Karpas-422 (cell line): ENCODE data around the gene MED26. TPM values are rescaled to one million over a fixed set of nuclear protein-coding genes. Genes with fewer than 3 reads are reported as not detected.

ENCODE experiments used
- DNase-seq: peaks from one replicate; pipeline ENCODE4 v3.0.0-alpha.2; 2015
- H2AFZ ChIP-seq: fragments of 200-600 bp; sonication (generic); 2 replicates; pipeline ENCODE4 v1.6.1; 2014; ENCODE audit warnings: antibody characterized with exemption, low read length, mixed read lengths
- H3K27ac ChIP-seq: fragments of 200-600 bp; sonication (generic); 2 replicates; pipeline ENCODE4 v1.5.1; 2014; ENCODE audit warnings: mild to moderate bottlenecking, low read length, moderate library complexity
- H3K27me3 ChIP-seq: fragments of 200-600 bp; sonication (generic); 2 replicates; pipeline ENCODE4 v1.6.1; 2014; ENCODE audit warnings: low read length, mixed read lengths
- H3K36me3 ChIP-seq: fragments of 200-600 bp; sonication (generic); 2 replicates; pipeline ENCODE4 v1.6.1; 2014; ENCODE audit warnings: low read length, mixed read lengths; ENCODE audit not compliant: insufficient read depth
- H3K4me1 ChIP-seq: fragments of 200-600 bp; sonication (generic); 2 replicates; pipeline ENCODE4 v1.6.1; 2014; ENCODE audit warnings: mild to moderate bottlenecking, low read length, mixed read lengths
- H3K4me2 ChIP-seq: fragments of 200-600 bp; sonication (generic); 2 replicates; pipeline ENCODE4 v1.6.1; 2014; ENCODE audit warnings: low read length, low read depth, mild to moderate bottlenecking; ENCODE audit not compliant: poor library complexity, severe bottlenecking
- H3K4me3 ChIP-seq: fragments of 200-600 bp; sonication (generic); 2 replicates; pipeline ENCODE4 v1.5.1; 2014; ENCODE audit warnings: mild to moderate bottlenecking, antibody characterized with exemption, low read length, mixed read lengths
- H3K79me2 ChIP-seq: fragments of 200-600 bp; sonication (generic); 2 replicates; pipeline ENCODE4 v1.6.1; 2014; ENCODE audit warnings: mild to moderate bottlenecking, low read length, mixed read lengths
- H3K9ac ChIP-seq: fragments of 200-600 bp; sonication (generic); 2 replicates; pipeline ENCODE4 v1.6.0; 2014; ENCODE audit warnings: low read length
- H3K9me2 ChIP-seq: fragments of 200-600 bp; sonication (generic), shearing (Covaris generic); replicated peaks from 2 replicates; pipeline ENCODE4 v1.6.0; 2014; ENCODE audit warnings: mild to moderate bottlenecking, low read length, moderate library complexity; ENCODE audit not compliant: insufficient read depth
- H3K9me3 ChIP-seq: fragments of 300-700, 200-600 bp; sonication (generic); 2 replicates; pipeline ENCODE4 v1.6.1; 2014; ENCODE audit warnings: low read length, mixed read lengths
- H4K20me1 ChIP-seq: fragments of 200-600 bp; sonication (generic); 2 replicates; pipeline ENCODE4 v1.6.1; 2014; ENCODE audit warnings: mild to moderate bottlenecking, antibody characterized with exemption, low read length, low read depth; ENCODE audit not compliant: insufficient read depth
- total RNA-seq: library from RNA; depleted of rRNA; stranded (reverse); fragments of >200 nt; shearing (Covaris generic); gene quantifications from 2 replicates; pipeline ENCODE4 v1.2.3, GENCODE V29; 2014; ENCODE audit warnings: low replicate concordance

Gene MED26
- total RNA-seq, 1 experiment from 2014 or later = 15.0 TPM

- Histone ChIP-seq H3K4me2 (peak overlapping the region; percentile 77), H3K27me3 (no peaks in the 10 kb centered on the region), H2AFZ (no peak overlapping the region), H3K9me3 (no peaks in the 10 kb centered on the region), H3K4me1 (peaks cover 99% of the 10 kb centered on the region), H3K79me2 (peaks cover 79% of the 10 kb centered on the region), H3K27ac (peak overlapping the region; percentile 98), H3K4me3 (peak overlapping the region; percentile 74), H3K36me3 (no peaks in the 10 kb centered on the region), H4K20me1 (peaks cover 31% of the 10 kb centered on the region), H3K9me2 (no peaks in the 10 kb centered on the region), H3K9ac (peak overlapping the region; percentile 82)
- peak; percentile 67 for DNase-seq
These were observed 38.1 kb downstream of the MED26 start for GRCh38 chr19:16589917-16590316.

DNA sequence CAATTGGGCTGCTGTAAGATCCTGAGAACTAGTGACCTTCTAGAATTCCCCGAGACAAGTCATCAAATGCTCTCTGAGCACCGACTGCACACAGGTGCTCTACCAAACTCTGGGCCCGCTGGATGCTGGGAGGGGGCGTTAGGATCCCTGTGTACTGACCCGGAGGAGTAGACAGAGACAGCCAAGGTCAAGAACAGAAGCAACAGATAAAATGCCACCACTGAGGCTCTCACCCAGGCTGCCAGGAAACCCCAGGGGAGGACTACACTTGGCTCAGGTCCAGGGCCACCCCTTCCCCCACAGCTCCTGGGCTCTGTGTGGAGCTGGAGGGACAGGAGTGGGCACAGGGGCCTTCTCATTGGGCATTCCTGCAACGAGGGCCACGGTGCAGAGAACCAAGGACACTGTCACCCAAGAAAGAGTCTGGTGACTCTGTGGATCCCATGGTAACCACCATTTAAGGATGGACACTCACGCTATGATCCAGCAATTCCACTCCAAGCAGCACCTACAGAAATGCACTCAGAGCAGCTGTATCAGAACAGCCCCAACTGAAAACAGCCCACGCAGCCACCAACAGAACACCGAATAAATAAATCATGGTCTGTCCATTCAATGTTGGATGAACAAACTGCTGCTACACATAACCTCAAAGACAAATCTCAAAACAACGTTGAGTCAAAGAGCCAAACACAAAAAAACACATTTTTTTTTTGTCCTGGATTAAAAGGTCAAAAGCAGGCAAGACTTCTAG, 39.0 kb downstream of the MED26 start:
- Histone ChIP-seq H3K4me2 (peak overlapping the region; percentile 77), H3K9me3 (no peaks in the 10 kb centered on the region), H3K4me1 (peaks cover 99% of the 10 kb centered on the region), H3K79me2 (peaks cover 79% of the 10 kb centered on the region), H3K27ac (peak overlapping the region; percentile 98), H2AFZ (no peak overlapping the region), H3K27me3 (no peaks in the 10 kb centered on the region), H4K20me1 (peaks cover 25% of the 10 kb centered on the region), H3K36me3 (no peaks in the 10 kb centered on the region), H3K4me3 (peak overlapping the region; percentile 74), H3K9ac (peak overlapping the region; percentile 82), H3K9me2 (no peaks in the 10 kb centered on the region)
- DNase-seq = no peak

- Histone ChIP-seq H3K4me1 (peaks cover 99% of the 10 kb centered on the region), H3K36me3 (no peaks in the 10 kb centered on the region), H3K9ac (peak overlapping the region; percentile 82), H3K4me2 (peak overlapping the region; percentile 77), H3K9me3 (no peaks in the 10 kb centered on the region), H3K27ac (peak overlapping the region; percentile 98), H3K79me2 (peaks cover 79% of the 10 kb centered on the region), H3K4me3 (peak overlapping the region; percentile 74), H3K9me2 (no peaks in the 10 kb centered on the region), H2AFZ (no peak overlapping the region), H4K20me1 (peaks cover 20% of the 10 kb centered on the region), H3K27me3 (no peaks in the 10 kb centered on the region)
- peak; percentile 96 for DNase-seq
These were observed 39.9 kb downstream of the MED26 start for GRCh38 chr19:16587833-16588823.

DNA sequence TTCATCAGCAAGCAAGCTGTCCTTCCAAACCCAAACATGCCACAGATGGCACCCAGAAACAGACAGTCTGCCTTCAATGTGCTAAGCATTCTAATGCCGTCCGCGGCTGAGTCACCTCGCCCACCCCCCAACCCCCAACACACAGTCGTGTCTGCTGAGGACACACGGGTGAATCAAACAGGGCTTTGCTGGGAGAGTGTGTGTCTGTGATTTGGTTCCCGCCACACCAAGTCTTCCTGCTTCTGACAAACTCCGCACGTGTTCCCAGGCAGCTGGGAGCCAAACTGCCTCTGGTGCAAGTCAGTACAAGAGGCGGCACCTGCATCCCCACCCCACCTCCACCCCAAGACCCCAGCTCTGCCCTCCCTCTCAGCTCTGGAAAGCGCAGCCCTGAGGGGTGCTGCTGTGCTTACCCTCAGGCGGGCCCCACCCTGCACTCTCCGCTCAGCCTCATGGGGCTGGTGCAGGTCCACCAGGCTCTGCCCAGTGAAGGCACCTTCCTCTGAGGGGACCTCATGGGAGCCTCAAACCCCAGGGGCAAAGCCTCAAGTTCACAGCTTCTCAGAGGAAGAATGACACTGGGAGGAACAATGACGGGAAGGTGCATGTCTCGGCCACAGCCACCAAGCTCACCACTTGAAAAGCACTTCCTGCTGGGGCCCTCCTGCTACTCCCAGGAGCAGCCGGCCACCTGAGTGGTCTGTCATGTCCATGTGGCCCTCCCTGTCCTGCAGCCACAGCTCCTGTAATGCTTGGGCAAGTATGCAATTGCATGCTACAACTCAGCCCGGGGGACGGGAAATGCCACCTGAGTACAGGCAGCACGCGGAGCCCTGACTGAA, 40.8 kb downstream of the MED26 start:
- DNase-seq = peak; percentile 97
- peaks cover 79% of the 10 kb centered on the region for H3K79me2 ChIP-seq
- peak overlapping the region; percentile 98 for H3K27ac ChIP-seq
- H3K9me3 ChIP-seq = no peaks in the 10 kb centered on the region
- H3K36me3 ChIP-seq = no peaks in the 10 kb centered on the region
- no peaks in the 10 kb centered on the region for H3K9me2 ChIP-seq
- H3K4me3 ChIP-seq = peak overlapping the region; percentile 74
- H3K9ac ChIP-seq = peak overlapping the region; percentile 82
- no peaks in the 10 kb centered on the region for H3K27me3 ChIP-seq
- H4K20me1 ChIP-seq = peaks cover 11% of the 10 kb centered on the region
- no peak overlapping the region for H2AFZ ChIP-seq
- peaks cover 99% of the 10 kb centered on the region for H3K4me1 ChIP-seq
- H3K4me2 ChIP-seq = peak overlapping the region; percentile 77

DNA sequence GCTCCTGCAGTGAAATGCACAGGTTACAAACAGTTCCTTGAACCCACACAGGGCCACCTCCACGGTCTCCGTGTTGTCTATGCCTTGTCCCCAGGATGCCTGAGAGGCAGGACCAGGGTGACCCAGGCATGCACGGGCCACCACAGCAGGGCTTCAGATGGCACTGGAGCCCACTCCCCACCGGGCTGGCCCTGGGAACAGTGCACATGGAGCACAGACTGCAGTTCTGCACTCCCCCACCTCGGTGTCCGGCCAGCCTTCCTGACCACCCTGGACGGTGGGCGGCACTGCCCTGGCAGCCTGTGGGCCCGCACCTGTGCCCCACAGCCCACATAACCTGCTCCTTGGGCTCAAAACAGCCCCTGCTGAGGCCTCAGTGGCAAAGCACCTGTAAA, 41.5 kb downstream of the MED26 start:
- Histone ChIP-seq H4K20me1 (peaks cover 4% of the 10 kb centered on the region; the same call in 1 of the 2 replicates), H3K9me3 (no peaks in the 10 kb centered on the region), H3K9ac (peak overlapping the region; percentile 82), H2AFZ (no peak overlapping the region), H3K4me3 (peak overlapping the region; percentile 74), H3K9me2 (no peaks in the 10 kb centered on the region), H3K4me2 (peak overlapping the region; percentile 77), H3K27ac (peak overlapping the region; percentile 98), H3K36me3 (no peaks in the 10 kb centered on the region), H3K27me3 (no peaks in the 10 kb centered on the region), H3K79me2 (peaks cover 79% of the 10 kb centered on the region), H3K4me1 (peaks cover 99% of the 10 kb centered on the region)
- no peak for DNase-seq

GRCh38 chr19:16585808-16586476, 42.1 kb downstream of the MED26 start:
- no peaks in the 10 kb centered on the region for H3K9me3 ChIP-seq
- peak; percentile 81 for DNase-seq
- H3K4me2 ChIP-seq = peak overlapping the region; percentile 77
- no peaks in the 10 kb centered on the region for H3K36me3 ChIP-seq
- peak overlapping the region; percentile 98 for H3K27ac ChIP-seq
- no peaks in the 10 kb centered on the region; the same call in 1 of the 2 replicates for H4K20me1 ChIP-seq
- peak overlapping the region; percentile 74 for H3K4me3 ChIP-seq
- H3K9me2 ChIP-seq = no peaks in the 10 kb centered on the region
- peaks cover 96% of the 10 kb centered on the region for H3K4me1 ChIP-seq
- H2AFZ ChIP-seq = no peak overlapping the region
- no peaks in the 10 kb centered on the region for H3K27me3 ChIP-seq
- H3K9ac ChIP-seq = peak overlapping the region; percentile 82
- H3K79me2 ChIP-seq = peaks cover 79% of the 10 kb centered on the region

- Histone ChIP-seq H3K27ac (peak overlapping the region; percentile 98), H3K36me3 (no peaks in the 10 kb centered on the region), H3K4me1 (peaks cover 91% of the 10 kb centered on the region), H3K9me2 (no peaks in the 10 kb centered on the region), H2AFZ (no peak overlapping the region), H3K27me3 (no peaks in the 10 kb centered on the region), H3K4me3 (peak overlapping the region; percentile 74), H3K79me2 (peaks cover 81% of the 10 kb centered on the region), H3K4me2 (peak overlapping the region; percentile 77), H3K9ac (peak overlapping the region; percentile 82), H3K9me3 (no peaks in the 10 kb centered on the region), H4K20me1 (no peaks in the 10 kb centered on the region; the same call in 1 of the 2 replicates)
- no peak for DNase-seq
These were observed 42.8 kb downstream of the MED26 start for GRCh38 chr19:16585094-16585801.
